A172 (cell line): ENCODE results near the gene CRP. TPM values are rescaled to one million over a fixed set of nuclear protein-coding genes. Genes with fewer than 3 reads are reported as not detected.
A peak's percentile ranks its signal among the peaks of the same experiment; 100 is the strongest.
"Not testable (repeated sequence)": the region's sequence is repeated elsewhere in the genome, so short reads cannot be mapped to it uniquely, and the experiment has no call there.

ENCODE experiments used
- DNase-seq: peaks from one replicate; pipeline ENCODE4 v3.0.0-alpha.2; 2015; ENCODE audit warnings: low spot score
- total RNA-seq: library from RNA; depleted of rRNA; stranded (reverse); fragments of >200 nt; shearing (Covaris generic); gene quantifications from 2 replicates; pipeline ENCODE4 v1.2.3, GENCODE V29; 2014; rRNA removed

The CRP gene
- total RNA-seq, 1 experiment from 2014 or later, result not detected

DNA sequence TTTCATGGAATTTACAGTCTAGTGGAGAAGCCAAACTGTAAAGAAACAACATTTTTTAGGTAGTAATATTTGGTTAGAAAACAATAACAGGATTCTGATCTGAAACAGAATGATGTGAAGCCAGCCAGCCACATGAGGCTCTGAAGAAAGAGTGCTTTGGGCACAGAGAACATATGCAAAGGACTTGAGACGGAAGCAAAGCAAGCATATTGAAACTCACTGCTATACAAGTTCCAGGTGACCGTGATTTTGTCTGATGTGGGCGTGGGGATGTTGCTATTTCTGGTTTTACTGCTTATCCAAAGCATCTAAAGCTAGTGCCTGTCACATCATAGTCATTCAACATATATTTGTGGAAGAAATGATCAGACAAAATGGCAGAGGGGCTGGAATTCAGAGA lies 14.7 kb downstream of the CRP start:
- no peak for DNase-seq

DNA sequence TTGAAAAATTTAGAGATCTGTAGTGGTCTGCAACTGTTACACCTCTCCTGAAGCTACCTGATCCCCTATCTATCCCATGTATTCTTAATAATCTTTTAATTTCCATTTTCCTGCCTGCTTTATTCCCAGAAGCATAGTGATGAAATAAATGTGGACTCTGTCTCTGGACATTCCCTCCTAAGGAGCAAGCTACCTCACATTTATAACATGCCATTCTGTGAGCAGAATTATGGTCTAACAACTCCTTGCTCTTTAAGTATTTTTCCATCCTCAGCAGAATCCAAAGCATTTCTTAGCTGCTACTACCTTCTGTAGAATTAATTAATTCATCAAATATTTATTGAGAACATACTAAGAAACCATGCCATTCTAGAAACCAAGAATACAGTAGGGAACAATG lies 15.1 kb downstream of the CRP start:
- DNase-seq, result no peak

DNA sequence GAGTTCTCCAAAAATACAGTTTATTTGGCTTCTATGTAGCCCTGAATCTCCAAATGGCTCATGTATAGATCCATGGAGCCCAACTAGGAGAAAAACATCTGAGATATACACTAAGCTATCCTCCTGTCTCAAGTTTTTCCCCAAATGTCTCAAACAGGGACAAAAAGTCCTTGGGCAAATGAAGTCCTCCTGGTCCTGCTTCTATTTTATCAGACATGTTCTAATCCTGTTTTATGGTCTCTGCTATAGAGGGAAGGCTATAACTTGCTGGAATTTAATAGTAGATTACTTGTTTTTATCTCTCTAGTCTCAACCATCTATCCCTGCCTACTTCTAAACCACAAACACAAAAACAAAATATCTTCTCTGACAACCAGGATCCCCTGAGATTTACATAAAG lies 26.9 kb downstream of the CRP start:
- no peak for DNase-seq

DNA sequence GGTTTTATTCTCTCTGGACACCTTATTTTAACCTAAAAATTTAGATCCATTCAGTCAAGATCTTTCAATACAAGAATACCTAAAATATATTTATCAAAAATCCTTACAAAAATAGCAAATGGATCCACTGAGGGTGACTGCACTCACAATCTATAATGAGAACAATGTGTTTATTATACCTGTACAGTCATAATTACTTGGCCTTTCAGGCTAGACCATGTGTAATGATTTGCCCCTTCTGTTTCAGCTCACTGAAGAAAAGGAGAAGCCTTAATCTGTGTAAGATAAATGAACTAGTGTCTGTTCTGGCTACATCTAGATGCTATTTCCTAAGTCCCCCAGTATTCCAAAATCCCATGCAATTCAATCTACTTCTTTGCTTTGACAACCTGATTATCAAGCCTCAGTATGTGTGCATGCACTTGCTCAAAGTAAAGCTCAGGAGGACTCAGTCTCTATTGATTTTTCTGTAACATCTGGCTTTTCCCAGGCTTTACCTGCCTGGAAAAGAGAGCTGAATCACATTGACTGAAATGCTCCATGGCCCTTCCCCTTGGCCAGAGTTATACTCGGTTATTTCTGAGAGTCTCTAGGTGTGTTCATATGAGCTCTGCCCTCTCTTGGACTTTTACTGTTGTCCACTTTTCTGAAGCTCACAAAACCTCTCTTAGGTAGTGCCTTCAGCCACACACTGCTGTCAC lies 27.6 kb downstream of the CRP start:
- DNase-seq, result no peak

DNA sequence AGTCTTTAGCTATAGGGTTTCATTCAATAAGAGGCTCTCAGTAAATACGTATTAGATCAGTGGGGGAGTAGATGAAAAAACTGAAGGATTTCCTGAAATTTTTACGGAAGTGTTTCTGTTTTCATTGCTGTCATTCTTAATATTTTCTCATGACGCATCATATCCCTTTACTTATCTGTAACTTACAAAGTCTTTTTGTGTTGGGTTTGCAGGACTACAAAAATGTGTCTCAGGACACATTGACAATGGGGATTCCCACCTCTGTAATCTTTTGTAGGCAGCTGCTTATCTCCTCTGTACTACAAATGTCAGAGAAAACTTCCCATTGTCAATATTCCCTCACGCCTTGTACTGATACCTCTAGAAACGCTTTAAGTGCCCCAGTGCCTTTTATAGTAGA lies 35.5 kb downstream of the CRP start:
- no peak for DNase-seq

DNA sequence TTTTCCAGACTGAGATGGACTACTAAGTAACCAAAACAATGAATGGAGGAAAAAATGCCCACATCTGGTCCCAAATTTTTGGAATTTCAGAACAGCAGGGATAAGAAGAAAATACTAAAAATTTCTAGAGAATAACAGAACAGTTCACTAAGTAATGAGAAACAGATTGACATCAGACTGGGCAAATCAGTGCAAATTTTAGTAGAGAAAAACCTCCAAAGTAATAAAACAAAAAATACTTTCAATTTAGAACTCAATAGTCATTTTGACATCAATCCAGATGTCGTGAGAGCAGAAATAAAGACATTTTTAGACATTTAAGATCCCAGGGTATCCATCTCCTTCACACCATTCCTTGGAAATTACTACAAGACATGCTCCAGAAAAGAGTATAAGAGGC lies 39.3 kb downstream of the CRP start:
- DNase-seq, result no peak

DNA sequence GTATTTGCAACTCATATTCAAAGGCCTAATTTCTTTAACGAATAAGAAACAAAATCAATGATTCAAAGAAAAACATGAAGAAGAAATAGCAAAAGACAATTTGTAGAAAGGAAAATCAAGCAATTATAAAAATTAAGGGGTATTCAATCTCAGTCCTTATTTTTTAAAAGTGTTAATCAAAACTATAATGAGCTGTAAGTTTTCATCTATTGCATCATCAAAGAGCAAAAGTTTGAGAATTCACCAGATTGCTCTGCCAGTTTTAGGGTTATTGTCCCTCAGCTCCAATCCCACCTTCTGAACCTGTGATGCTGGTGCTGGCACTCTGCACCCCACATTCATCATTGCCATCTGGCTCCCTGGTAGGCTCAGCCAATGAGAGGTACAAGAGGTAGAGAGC lies 42.0 kb downstream of the CRP start:
- DNase-seq, result not testable (repeated sequence)

DNA sequence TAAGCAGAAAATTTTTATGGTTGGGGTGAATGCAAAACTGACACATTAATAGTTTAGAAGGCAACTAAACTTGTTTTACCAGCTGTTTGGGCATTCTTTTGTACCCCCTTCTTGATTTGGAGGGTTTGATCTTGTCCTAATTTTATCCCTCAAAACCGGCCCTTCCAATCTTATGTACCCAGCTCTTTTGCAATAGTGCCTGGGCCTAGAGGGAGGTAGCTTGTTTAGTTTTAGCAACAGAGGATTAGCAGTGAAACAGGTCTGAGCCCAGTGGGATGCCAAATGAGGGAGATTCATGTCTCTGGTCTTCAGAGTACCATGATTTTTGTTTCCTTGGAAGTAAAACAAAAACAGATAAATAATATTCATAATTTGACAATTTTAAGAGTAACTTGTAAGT lies 45.1 kb downstream of the CRP start:
- DNase-seq, result no peak

DNA sequence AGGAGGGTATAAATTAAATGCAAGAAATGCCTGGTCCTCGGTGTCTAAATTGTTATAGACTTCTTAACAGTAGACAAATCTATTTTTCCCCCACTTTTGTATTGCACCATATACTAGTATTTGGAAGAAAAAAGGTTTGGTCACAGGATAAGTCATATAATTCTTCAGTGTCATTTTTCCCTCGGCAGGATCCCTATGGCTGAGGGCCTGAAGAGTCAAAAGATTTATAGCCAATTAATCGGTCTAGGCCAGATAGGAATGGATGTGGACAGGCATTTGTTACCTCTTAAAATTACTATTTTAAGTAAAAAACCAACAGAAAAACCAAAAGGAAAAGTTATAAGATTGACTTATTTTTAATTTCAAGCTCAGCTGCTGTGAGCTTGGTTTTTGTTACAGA lies 45.6 kb downstream of the CRP start:
- peak; percentile 6 for DNase-seq

DNA sequence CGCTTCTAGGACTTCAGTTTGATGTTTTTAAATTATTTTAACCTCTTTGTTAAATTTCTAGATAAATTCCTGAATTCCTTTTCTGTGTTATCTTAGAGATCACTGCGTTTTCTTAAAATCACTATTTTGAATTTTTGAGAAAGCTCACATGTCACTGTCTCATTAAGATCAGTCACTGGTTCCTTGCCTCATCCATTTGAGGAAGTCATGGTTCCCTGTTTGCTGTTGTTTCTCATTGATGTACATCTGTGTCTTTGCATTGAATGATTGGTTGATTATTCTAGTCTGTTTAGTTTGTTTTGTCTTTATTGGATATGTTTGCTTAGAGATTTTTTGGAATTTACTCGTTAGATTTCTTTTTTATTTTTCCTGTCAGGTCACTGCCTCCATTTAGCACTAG lies 50.1 kb downstream of the CRP start:
- DNase-seq, result no peak

DNA sequence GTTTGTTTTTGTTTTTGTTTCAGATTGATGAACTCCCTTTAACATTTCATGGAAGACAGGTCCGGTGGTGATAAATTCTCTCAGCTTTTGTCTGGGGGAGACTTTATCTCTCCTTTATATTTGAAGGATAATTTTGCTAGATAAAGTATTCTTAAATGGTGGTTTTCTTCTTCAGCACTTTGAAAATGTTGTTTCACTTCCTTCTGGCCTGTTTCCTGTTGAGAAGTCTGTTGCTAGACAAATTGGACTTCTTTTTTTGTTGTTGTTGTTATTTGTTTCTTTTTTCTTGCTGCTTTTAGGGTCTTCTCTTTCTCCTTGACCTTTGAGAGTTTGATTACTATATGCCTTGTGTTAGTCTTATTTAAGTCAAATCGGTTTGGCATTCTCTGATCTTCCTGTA lies 50.8 kb downstream of the CRP start:
- no peak for DNase-seq

Other genes with a start within 250 kb of the CRP start
- not detected in 2 replicates for gene OR10J5, start 178.6 kb downstream of the CRP start, total RNA-seq
- not detected in 2 replicates for gene APCS, start 126.8 kb downstream of the CRP start, total RNA-seq
- gene DUSP23, start 66.4 kb upstream of the CRP start, total RNA-seq, result 123 and 142 TPM in 2 replicates
- 0.24 TPM in 1 of 2 replicates, not detected in the other for gene FCRL6, start 87.8 kb upstream of the CRP start, total RNA-seq
- gene SLAMF8, start 112.3 kb upstream of the CRP start, total RNA-seq, result 0.48 TPM in 1 of 2 replicates, not detected in the other
- not detected in 2 replicates for gene VSIG8, start 148.1 kb upstream of the CRP start, total RNA-seq
- gene CFAP45, start 185.6 kb upstream of the CRP start, total RNA-seq, result 2.4 and 3.7 TPM in 2 replicates
- 734 and 929 TPM in 2 replicates for gene TAGLN2, start 210.9 kb upstream of the CRP start, total RNA-seq
- gene IGSF9, start 231.0 kb upstream of the CRP start, total RNA-seq, result 0.89 and 1.6 TPM in 2 replicates
- gene SLAMF9, start 239.6 kb upstream of the CRP start, total RNA-seq, result not detected in 2 replicates